SK-N-SH treated with all-trans-retinoic acid at 6 μM for 48 hours (cell line): ENCODE measurements around the gene SMAD3.

Experiments
- ATAC-seq: fragments of 200-7000 bp; cut with Tn5 transposase; 3 replicates; pipeline ENCODE4 v1.9.1; 2020; ENCODE audit warnings: mild to moderate bottlenecking, moderate library complexity
- ARNTL ChIP-seq: fragments of 450-650 bp; formaldehyde crosslinking; IDR thresholded peaks from 2 replicates; pipeline ENCODE4 v1.5.0; 2020; ENCODE audit warnings: low read depth, mild to moderate bottlenecking, moderate library complexity, borderline replicate concordance
- BACH2 ChIP-seq: fragments of 250-450 bp; sonication (Bioruptor Pico); IDR thresholded peaks from 2 replicates; pipeline ENCODE4 v1.9.0; 2021; ENCODE audit warnings: mild to moderate bottlenecking, borderline replicate concordance
- CREB5 ChIP-seq: fragments of 250-450 bp; sonication (Bioruptor Pico); IDR thresholded peaks from 2 replicates; pipeline ENCODE4 v1.5.1; 2020; ENCODE audit warnings: low read depth, mild to moderate bottlenecking, moderate library complexity
- CSDC2 ChIP-seq: fragments of 250-450 bp; sonication (Bioruptor Pico); IDR thresholded peaks from 2 replicates; pipeline ENCODE4 v1.5.0; 2020; ENCODE audit warnings: mild to moderate bottlenecking, moderate library complexity
- ESRRG ChIP-seq: fragments of 250-450 bp; sonication (Bioruptor Pico); IDR thresholded peaks from 2 replicates; pipeline ENCODE4 v1.6.1; 2021; ENCODE audit warnings: mild to moderate bottlenecking
- GLIS3 ChIP-seq: fragments of 250-450 bp; sonication (Bioruptor Pico); IDR thresholded peaks from 2 replicates; pipeline ENCODE4 v1.5.0; 2020; ENCODE audit warnings: mild to moderate bottlenecking, moderate library complexity
- ISL1 ChIP-seq: fragments of 250-450 bp; sonication (Bioruptor Pico); IDR thresholded peaks from 2 replicates; pipeline ENCODE4 v2.1.2; 2022; ENCODE audit warnings: mild to moderate bottlenecking, moderate library complexity
- OSR1 ChIP-seq: fragments of 250-450 bp; sonication (Bioruptor Pico); IDR thresholded peaks from 2 replicates; pipeline ENCODE4 v1.8.0; 2022; ENCODE audit warnings: moderate library complexity, mild to moderate bottlenecking, inconsistent platforms
- POU6F1 ChIP-seq: fragments of 250-450 bp; sonication (Bioruptor Pico); IDR thresholded peaks from 2 replicates; pipeline ENCODE4 v1.8.0; 2021; ENCODE audit warnings: low read depth, mild to moderate bottlenecking, moderate library complexity, borderline replicate concordance
- PPARA ChIP-seq: fragments of 250-450 bp; sonication (Bioruptor Pico); IDR thresholded peaks from 2 replicates; pipeline ENCODE4 v1.5.0; 2020; ENCODE audit warnings: mild to moderate bottlenecking, borderline replicate concordance
- RARB ChIP-seq: fragments of 250-450 bp; sonication (Bioruptor Pico); IDR thresholded peaks from 2 replicates; pipeline ENCODE4 v1.8.0; 2021; ENCODE audit warnings: mild to moderate bottlenecking, moderate library complexity
- SNAI2 ChIP-seq: fragments of 250-450 bp; sonication (Bioruptor Pico); IDR thresholded peaks from 2 replicates; pipeline ENCODE4 v1.5.0; 2020; ENCODE audit warnings: mild to moderate bottlenecking, moderate library complexity
- TCF4 ChIP-seq: fragments of 250-450 bp; sonication (Bioruptor Pico); IDR thresholded peaks from 2 replicates; pipeline ENCODE4 v1.8.0; 2021; ENCODE audit warnings: mild to moderate bottlenecking, moderate library complexity, borderline replicate concordance
- TOX ChIP-seq: fragments of 250-450 bp; sonication (Bioruptor Pico); IDR thresholded peaks from 2 replicates; pipeline ENCODE4 v1.8.0; 2021; ENCODE audit warnings: mild to moderate bottlenecking, moderate library complexity, borderline replicate concordance
- ZC3H10 ChIP-seq: fragments of 250-450 bp; sonication (Bioruptor Pico); IDR thresholded peaks from 2 replicates; pipeline ENCODE4 v1.5.1; 2021; ENCODE audit warnings: mild to moderate bottlenecking, moderate library complexity
- ZFP3 ChIP-seq: fragments of 250-450 bp; sonication (Bioruptor Pico); IDR thresholded peaks from 2 replicates; pipeline ENCODE4 v1.5.0; 2020; ENCODE audit warnings: mild to moderate bottlenecking, moderate library complexity
- ZFP30 ChIP-seq: fragments of 450-650 bp; formaldehyde crosslinking; IDR thresholded peaks from 2 replicates; pipeline ENCODE4 v1.5.0; 2022; ENCODE audit warnings: mild to moderate bottlenecking, moderate library complexity
- ZNF565 ChIP-seq: fragments of 450-650 bp; formaldehyde crosslinking; conservative IDR thresholded peaks from 2 replicates; pipeline ENCODE4 v1.5.0; 2020; ENCODE audit warnings: low read depth, mild to moderate bottlenecking, moderate library complexity
- ZNF70 ChIP-seq: fragments of 450-650 bp; formaldehyde crosslinking; IDR thresholded peaks from 2 replicates; pipeline ENCODE4 v1.5.0; 2020; ENCODE audit warnings: mild to moderate bottlenecking, moderate library complexity
- ZNF8 ChIP-seq: fragments of 450-650 bp; formaldehyde crosslinking; IDR thresholded peaks from 2 replicates; pipeline ENCODE4 v1.5.0; 2020; ENCODE audit warnings: mild to moderate bottlenecking, moderate library complexity
- TF ChIP-seq, protein P1 (sequence below): fragments of 250-450 bp; sonication (Bioruptor Pico); IDR thresholded peaks from 2 replicates; pipeline ENCODE4 v1.5.1; 2021; ENCODE audit warnings: mild to moderate bottlenecking, moderate library complexity
- TF ChIP-seq, protein P2 (sequence below): fragments of 250-450 bp; sonication (Bioruptor Pico); IDR thresholded peaks from 2 replicates; pipeline ENCODE4 v1.8.0; 2020; ENCODE audit warnings: mild to moderate bottlenecking, moderate library complexity, borderline replicate concordance
- TF ChIP-seq, protein P3 (sequence below): fragments of 250-450 bp; sonication (Bioruptor Pico); IDR thresholded peaks from 2 replicates; pipeline ENCODE4 v1.5.0; 2020; ENCODE audit warnings: mild to moderate bottlenecking, moderate library complexity

SMAD3 gene

GRCh38 chr15:67105991-67106763 lies 40.8 kb downstream of the SMAD3 start:
- ATAC-seq, result no peak
- TF ChIP-seq ZNF565 (CRISPR knock-in tag) (no peak), CSDC2 (peak; percentile 70; the same call in 1 of the 2 replicates), ARNTL (no peak), PPARA (CRISPR knock-in tag) (no peak), ZNF8 (CRISPR knock-in tag) (no peak)
- TF ChIP-seq, protein P1, sequence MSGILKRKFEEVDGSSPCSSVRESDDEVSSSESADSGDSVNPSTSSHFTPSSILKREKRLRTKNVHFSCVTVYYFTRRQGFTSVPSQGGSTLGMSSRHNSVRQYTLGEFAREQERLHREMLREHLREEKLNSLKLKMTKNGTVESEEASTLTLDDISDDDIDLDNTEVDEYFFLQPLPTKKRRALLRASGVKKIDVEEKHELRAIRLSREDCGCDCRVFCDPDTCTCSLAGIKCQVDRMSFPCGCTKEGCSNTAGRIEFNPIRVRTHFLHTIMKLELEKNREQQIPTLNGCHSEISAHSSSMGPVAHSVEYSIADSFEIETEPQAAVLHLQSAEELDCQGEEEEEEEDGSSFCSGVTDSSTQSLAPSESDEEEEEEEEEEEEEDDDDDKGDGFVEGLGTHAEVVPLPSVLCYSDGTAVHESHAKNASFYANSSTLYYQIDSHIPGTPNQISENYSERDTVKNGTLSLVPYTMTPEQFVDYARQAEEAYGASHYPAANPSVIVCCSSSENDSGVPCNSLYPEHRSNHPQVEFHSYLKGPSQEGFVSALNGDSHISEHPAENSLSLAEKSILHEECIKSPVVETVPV (CRISPR knock-in tag), result no peak

DNA sequence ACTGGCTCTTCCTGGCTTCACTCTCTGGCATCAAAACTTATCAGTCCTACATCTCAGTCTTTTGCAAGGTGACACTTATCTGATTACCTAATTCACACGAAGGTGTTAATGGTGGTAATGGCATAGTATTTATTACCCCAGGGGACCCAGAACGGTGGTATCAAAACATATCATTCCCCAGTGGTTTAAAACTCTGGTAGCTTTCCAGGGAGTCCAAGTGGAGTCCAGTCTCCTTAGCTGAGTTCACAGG lies 41.3 kb downstream of the SMAD3 start:
- no peak for ATAC-seq
- TF ChIP-seq OSR1 (CRISPR knock-in tag) (no peak), ZNF70 (CRISPR knock-in tag) (no peak), SNAI2 (CRISPR knock-in tag) (no peak), CSDC2 (no peak; the same call in 1 of the 2 replicates), ISL1 (CRISPR knock-in tag) (no peak), ZC3H10 (CRISPR knock-in tag) (no peak), CREB5 (CRISPR knock-in tag) (no peak), PPARA (CRISPR knock-in tag) (no peak), ESRRG (CRISPR knock-in tag) (no peak)

DNA sequence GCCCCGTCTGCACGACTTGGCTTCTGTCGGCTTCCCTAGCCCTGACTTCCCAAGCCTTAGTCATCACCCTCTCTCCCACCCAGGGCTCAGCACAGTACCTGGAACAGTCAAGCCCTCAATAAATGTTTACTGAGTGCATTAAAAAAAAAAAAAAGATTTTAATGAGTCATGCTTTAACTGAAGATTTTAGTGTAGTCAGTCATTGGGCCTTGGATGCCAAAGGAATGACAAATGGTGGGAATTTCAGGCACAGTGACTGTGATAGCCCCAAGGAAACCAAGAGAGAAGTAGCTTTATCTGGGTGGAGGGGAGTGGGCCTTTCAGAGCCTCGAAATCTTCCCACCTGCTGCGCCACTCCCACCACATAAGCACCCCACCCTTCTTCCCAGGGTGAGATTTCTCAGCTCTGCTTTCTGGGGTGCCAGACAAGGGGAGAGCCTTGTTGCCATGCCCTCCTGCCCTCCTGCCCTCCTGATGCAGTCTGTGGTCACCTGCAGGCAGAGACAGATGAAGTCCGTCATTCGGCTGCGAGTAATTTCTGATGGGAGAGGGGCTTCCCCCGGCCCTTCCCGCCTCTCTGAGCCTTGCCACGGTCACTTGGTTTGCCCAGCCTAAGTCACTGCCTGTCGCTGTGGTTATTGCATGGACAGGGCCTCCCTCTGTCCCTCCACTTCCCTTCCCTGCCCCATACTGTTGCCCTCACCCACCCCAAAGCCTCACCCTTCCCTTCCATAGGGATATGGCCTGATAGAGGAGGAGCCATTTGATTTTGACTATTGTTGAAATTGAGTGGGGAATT lies 41.8 kb downstream of the SMAD3 start:
- peak; percentile 82 for ATAC-seq
- peak; percentile 92 for TF ChIP-seq ISL1 (CRISPR knock-in tag)
- TF ChIP-seq GLIS3 (CRISPR knock-in tag), result no peak
- TF ChIP-seq TOX (CRISPR knock-in tag), result peak; percentile 40; the same call in 1 of the 2 replicates
- TF ChIP-seq ARNTL, result no peak
- no peak for TF ChIP-seq ZNF8 (CRISPR knock-in tag)
- TF ChIP-seq CSDC2, result peak; percentile 83; the same call in 1 of the 2 replicates
- no peak for TF ChIP-seq TCF4 (CRISPR knock-in tag)
- TF ChIP-seq, protein P2, sequence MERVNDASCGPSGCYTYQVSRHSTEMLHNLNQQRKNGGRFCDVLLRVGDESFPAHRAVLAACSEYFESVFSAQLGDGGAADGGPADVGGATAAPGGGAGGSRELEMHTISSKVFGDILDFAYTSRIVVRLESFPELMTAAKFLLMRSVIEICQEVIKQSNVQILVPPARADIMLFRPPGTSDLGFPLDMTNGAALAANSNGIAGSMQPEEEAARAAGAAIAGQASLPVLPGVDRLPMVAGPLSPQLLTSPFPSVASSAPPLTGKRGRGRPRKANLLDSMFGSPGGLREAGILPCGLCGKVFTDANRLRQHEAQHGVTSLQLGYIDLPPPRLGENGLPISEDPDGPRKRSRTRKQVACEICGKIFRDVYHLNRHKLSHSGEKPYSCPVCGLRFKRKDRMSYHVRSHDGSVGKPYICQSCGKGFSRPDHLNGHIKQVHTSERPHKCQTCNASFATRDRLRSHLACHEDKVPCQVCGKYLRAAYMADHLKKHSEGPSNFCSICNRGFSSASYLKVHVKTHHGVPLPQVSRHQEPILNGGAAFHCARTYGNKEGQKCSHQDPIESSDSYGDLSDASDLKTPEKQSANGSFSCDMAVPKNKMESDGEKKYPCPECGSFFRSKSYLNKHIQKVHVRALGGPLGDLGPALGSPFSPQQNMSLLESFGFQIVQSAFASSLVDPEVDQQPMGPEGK, result no peak; the same call in none of the 2 replicates
- TF ChIP-seq, protein P3, sequence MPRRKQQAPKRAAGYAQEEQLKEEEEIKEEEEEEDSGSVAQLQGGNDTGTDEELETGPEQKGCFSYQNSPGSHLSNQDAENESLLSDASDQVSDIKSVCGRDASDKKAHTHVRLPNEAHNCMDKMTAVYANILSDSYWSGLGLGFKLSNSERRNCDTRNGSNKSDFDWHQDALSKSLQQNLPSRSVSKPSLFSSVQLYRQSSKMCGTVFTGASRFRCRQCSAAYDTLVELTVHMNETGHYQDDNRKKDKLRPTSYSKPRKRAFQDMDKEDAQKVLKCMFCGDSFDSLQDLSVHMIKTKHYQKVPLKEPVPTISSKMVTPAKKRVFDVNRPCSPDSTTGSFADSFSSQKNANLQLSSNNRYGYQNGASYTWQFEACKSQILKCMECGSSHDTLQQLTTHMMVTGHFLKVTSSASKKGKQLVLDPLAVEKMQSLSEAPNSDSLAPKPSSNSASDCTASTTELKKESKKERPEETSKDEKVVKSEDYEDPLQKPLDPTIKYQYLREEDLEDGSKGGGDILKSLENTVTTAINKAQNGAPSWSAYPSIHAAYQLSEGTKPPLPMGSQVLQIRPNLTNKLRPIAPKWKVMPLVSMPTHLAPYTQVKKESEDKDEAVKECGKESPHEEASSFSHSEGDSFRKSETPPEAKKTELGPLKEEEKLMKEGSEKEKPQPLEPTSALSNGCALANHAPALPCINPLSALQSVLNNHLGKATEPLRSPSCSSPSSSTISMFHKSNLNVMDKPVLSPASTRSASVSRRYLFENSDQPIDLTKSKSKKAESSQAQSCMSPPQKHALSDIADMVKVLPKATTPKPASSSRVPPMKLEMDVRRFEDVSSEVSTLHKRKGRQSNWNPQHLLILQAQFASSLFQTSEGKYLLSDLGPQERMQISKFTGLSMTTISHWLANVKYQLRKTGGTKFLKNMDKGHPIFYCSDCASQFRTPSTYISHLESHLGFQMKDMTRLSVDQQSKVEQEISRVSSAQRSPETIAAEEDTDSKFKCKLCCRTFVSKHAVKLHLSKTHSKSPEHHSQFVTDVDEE, result no peak
- TF ChIP-seq ESRRG (CRISPR knock-in tag), result no peak
- no peak for TF ChIP-seq ZNF70 (CRISPR knock-in tag)
- TF ChIP-seq PPARA (CRISPR knock-in tag), result no peak
- TF ChIP-seq CREB5 (CRISPR knock-in tag), result peak; percentile 64; the same call in 1 of the 2 replicates
- TF ChIP-seq SNAI2 (CRISPR knock-in tag), result peak; percentile 81; the same call in 1 of the 2 replicates
- TF ChIP-seq ZC3H10 (CRISPR knock-in tag), result peak; percentile 42; the same call in 1 of the 2 replicates
- TF ChIP-seq ZFP30 (CRISPR knock-in tag), result no peak
- no peak for TF ChIP-seq BACH2
- 0 out of 2 replicates have a peak, but pooled peaks have one; percentile 39 for TF ChIP-seq RARB (CRISPR knock-in tag)
- TF ChIP-seq OSR1 (CRISPR knock-in tag), result 0 out of 2 replicates have a peak, but pooled peaks have one; percentile 36
- no peak for TF ChIP-seq POU6F1
- TF ChIP-seq ZFP3 (CRISPR knock-in tag), result peak; percentile 83
- TF ChIP-seq ZNF565 (CRISPR knock-in tag), result no peak
- TF ChIP-seq, protein P1 (CRISPR knock-in tag), result no peak
- TF ChIP-seq, all 23 proteins: peak for 9
